Effector memory CD8-positive, alpha-beta T cell (primary cell): ENCODE results near the gene AGAP1.

Source experiments
- ATAC-seq: fragments of 150-1000 bp; cut with Tn5 transposase; replicated peaks from 2 replicates; pipeline ENCODE4 v1.10.0; 2021; ENCODE audit warnings: mild to moderate bottlenecking, moderate library complexity
- DNase-seq, 3 experiments: peaks; one replicate each; pipeline ENCODE4 v3.0.0; 2021
- H3K27ac Mint-ChIP-seq, 2 donors: one replicate each; pipeline ENCODE4 v1.8.0; 2022; ENCODE audit warnings: mild to moderate bottlenecking in 2 of 2, mixed read lengths in 2 of 2, moderate library complexity in 2 of 2
- H3K27me3 Mint-ChIP-seq, 2 donors: one replicate each; pipeline ENCODE4 v1.8.0; 2022; ENCODE audit warnings: mixed read lengths in 2 of 2
- H3K36me3 Mint-ChIP-seq: one replicate; pipeline ENCODE4 v1.8.0; 2022; ENCODE audit warnings: mild to moderate bottlenecking, moderate library complexity, mixed read lengths; ENCODE audit not compliant: insufficient read depth
- H3K4me1 Mint-ChIP-seq, 2 donors: one replicate each; pipeline ENCODE4 v1.8.0; 2022; ENCODE audit warnings: low read depth in 2 of 2, mixed read lengths in 2 of 2
- H3K4me3 Mint-ChIP-seq, 2 donors: one replicate each; pipeline ENCODE4 v1.8.0; 2022; ENCODE audit warnings: mild to moderate bottlenecking in 2 of 2, mixed read lengths in 2 of 2, moderate library complexity in 2 of 2
- H3K9me3 Mint-ChIP-seq, 2 donors: one replicate each; pipeline ENCODE4 v1.8.0; 2022; ENCODE audit warnings: mixed read lengths in 2 of 2

The AGAP1 gene

GRCh38 chr2:235554936-235555335, 61.1 kb downstream of the AGAP1 start:
- peaks cover 11 to 24% of the 10 kb centered on the region in 2 donors for H3K4me1 Mint-ChIP-seq
- no peaks in the 10 kb centered on the region for H3K9me3 Mint-ChIP-seq
- no peak for ATAC-seq
- H3K27ac Mint-ChIP-seq: no peak overlapping the region
- no peak overlapping the region for H3K4me3 Mint-ChIP-seq
- peaks cover 4% of the 10 kb centered on the region for H3K36me3 Mint-ChIP-seq
- peaks cover 20 to 45% of the 10 kb centered on the region in 2 donors for H3K27me3 Mint-ChIP-seq
- no peak for DNase-seq

GRCh38 chr2:235555371-235555770, 61.5 kb downstream of the AGAP1 start:
- Mint-ChIP-seq H3K36me3 (peaks cover 4% of the 10 kb centered on the region), H3K4me1 (peaks cover 11 to 23% of the 10 kb centered on the region in 2 donors), H3K27ac (no peak overlapping the region), H3K4me3 (no peak overlapping the region), H3K9me3 (no peaks in the 10 kb centered on the region), H3K27me3 (peaks cover 18 to 45% of the 10 kb centered on the region in 2 donors)
- DNase-seq: no peak
- no peak for ATAC-seq

- Mint-ChIP-seq H3K27ac (no peak overlapping the region), H3K36me3 (peaks cover 4% of the 10 kb centered on the region), H3K4me1 (peaks cover 11 to 21% of the 10 kb centered on the region in 2 donors), H3K9me3 (no peaks in the 10 kb centered on the region), H3K4me3 (no peak overlapping the region), H3K27me3 (peaks cover 18 to 38% of the 10 kb centered on the region in 2 donors)
- no peak for ATAC-seq
- DNase-seq: no peak
These were observed 62.2 kb downstream of the AGAP1 start for GRCh38 chr2:235556086-235556485.

GRCh38 chr2:235556901-235557300, 63.1 kb downstream of the AGAP1 start:
- Mint-ChIP-seq H3K27ac (no peak overlapping the region), H3K9me3 (no peaks in the 10 kb centered on the region), H3K36me3 (peaks cover 4% of the 10 kb centered on the region), H3K4me1 (peaks cover 8 to 18% of the 10 kb centered on the region in 2 donors), H3K4me3 (no peak overlapping the region), H3K27me3 (peaks cover 15 to 30% of the 10 kb centered on the region in 2 donors)
- ATAC-seq (no peak), DNase-seq (no peak)

GRCh38 chr2:235557903-235558302, 64.1 kb downstream of the AGAP1 start:
- DNase-seq (no peak), ATAC-seq (no peak)
- Mint-ChIP-seq H3K4me3 (no peak overlapping the region), H3K9me3 (no peaks in the 10 kb centered on the region), H3K27me3 (peaks cover 5 to 24% of the 10 kb centered on the region in 2 donors), H3K36me3 (peaks cover 4% of the 10 kb centered on the region), H3K27ac (no peak overlapping the region), H3K4me1 (peaks cover 0 to 14% of the 10 kb centered on the region in 2 donors)

- H3K36me3 Mint-ChIP-seq: peaks cover 4% of the 10 kb centered on the region
- H3K4me3 Mint-ChIP-seq: no peak overlapping the region
- ATAC-seq (no peak), DNase-seq (no peak)
- H3K9me3 Mint-ChIP-seq: no peaks in the 10 kb centered on the region
- H3K27me3 Mint-ChIP-seq: peaks cover 4 to 24% of the 10 kb centered on the region in 2 donors
- no peak overlapping the region for H3K27ac Mint-ChIP-seq
- peaks cover 6 to 18% of the 10 kb centered on the region in 2 donors for H3K4me1 Mint-ChIP-seq
These were observed 64.7 kb downstream of the AGAP1 start for GRCh38 chr2:235558572-235558971.

GRCh38 chr2:235560345-235560744, 66.5 kb downstream of the AGAP1 start:
- H3K27me3 Mint-ChIP-seq: peaks cover 4 to 17% of the 10 kb centered on the region in 2 donors
- ATAC-seq: no peak

GRCh38 chr2:235561450-235561849, 67.6 kb downstream of the AGAP1 start:
- no peaks in the 10 kb centered on the region for H3K36me3 Mint-ChIP-seq
- peaks cover 10 to 19% of the 10 kb centered on the region in 2 donors for H3K4me1 Mint-ChIP-seq
- H3K4me3 Mint-ChIP-seq: no peak overlapping the region
- peaks cover 4 to 13% of the 10 kb centered on the region in 2 donors for H3K27me3 Mint-ChIP-seq
- no peak overlapping the region for H3K27ac Mint-ChIP-seq
- H3K9me3 Mint-ChIP-seq: no peaks in the 10 kb centered on the region
- no peak for DNase-seq
- no peak for ATAC-seq

More at GRCh38 chr2:235560345-235560744, 66.5 kb downstream of the AGAP1 start:
- DNase-seq: no peak
- peaks cover 6 to 20% of the 10 kb centered on the region in 2 donors for H3K4me1 Mint-ChIP-seq
- no peaks in the 10 kb centered on the region for H3K9me3 Mint-ChIP-seq
- H3K4me3 Mint-ChIP-seq: no peak overlapping the region
- H3K27ac Mint-ChIP-seq: no peak overlapping the region
- H3K36me3 Mint-ChIP-seq: no peaks in the 10 kb centered on the region

GRCh38 chr2:235562065-235562747, 68.4 kb downstream of the AGAP1 start:
- Mint-ChIP-seq H3K27ac (no peak overlapping the region), H3K27me3 (peaks cover 4 to 18% of the 10 kb centered on the region in 2 donors), H3K9me3 (no peaks in the 10 kb centered on the region), H3K4me3 (no peak overlapping the region), H3K4me1 (peaks cover 15 to 25% of the 10 kb centered on the region in 2 donors), H3K36me3 (no peaks in the 10 kb centered on the region)
- no peak for ATAC-seq
- DNase-seq: no peak

GRCh38 chr2:235563056-235563910, 69.4 kb downstream of the AGAP1 start:
- Mint-ChIP-seq H3K4me3 (no peak overlapping the region), H3K4me1 (peaks cover 15 to 27% of the 10 kb centered on the region in 2 donors), H3K9me3 (no peaks in the 10 kb centered on the region), H3K36me3 (no peaks in the 10 kb centered on the region), H3K27me3 (peaks cover 4 to 24% of the 10 kb centered on the region in 2 donors), H3K27ac (peak overlapping the region in 1 of 2 donors; percentile 33)
- DNase-seq (no peak), ATAC-seq (no peak)

GRCh38 chr2:235564066-235564465, 70.2 kb downstream of the AGAP1 start:
- no peaks in the 10 kb centered on the region for H3K36me3 Mint-ChIP-seq
- no peak overlapping the region for H3K27ac Mint-ChIP-seq
- H3K9me3 Mint-ChIP-seq: peaks cover 0 to 2% of the 10 kb centered on the region in 2 donors
- H3K4me1 Mint-ChIP-seq: peaks cover 15 to 26% of the 10 kb centered on the region in 2 donors
- no peak for DNase-seq
- peaks cover 4 to 24% of the 10 kb centered on the region in 2 donors for H3K27me3 Mint-ChIP-seq
- no peak overlapping the region for H3K4me3 Mint-ChIP-seq
- ATAC-seq: no peak

- no peak overlapping the region for H3K4me3 Mint-ChIP-seq
- no peak for DNase-seq
- no peak for ATAC-seq
- H3K9me3 Mint-ChIP-seq: peaks cover 0 to 2% of the 10 kb centered on the region in 2 donors
- no peaks in the 10 kb centered on the region for H3K36me3 Mint-ChIP-seq
- peaks cover 15 to 24% of the 10 kb centered on the region in 2 donors for H3K4me1 Mint-ChIP-seq
- H3K27me3 Mint-ChIP-seq: peaks cover 4 to 24% of the 10 kb centered on the region in 2 donors
- no peak overlapping the region for H3K27ac Mint-ChIP-seq
These were observed 71.2 kb downstream of the AGAP1 start for GRCh38 chr2:235564884-235565530.

GRCh38 chr2:235566415-235566814, 72.6 kb downstream of the AGAP1 start:
- H3K36me3 Mint-ChIP-seq: no peaks in the 10 kb centered on the region
- H3K4me3 Mint-ChIP-seq: no peak overlapping the region
- H3K4me1 Mint-ChIP-seq: peaks cover 15 to 24% of the 10 kb centered on the region in 2 donors
- peaks cover 0 to 2% of the 10 kb centered on the region in 2 donors for H3K9me3 Mint-ChIP-seq
- peaks cover 4 to 24% of the 10 kb centered on the region in 2 donors for H3K27me3 Mint-ChIP-seq
- DNase-seq (no peak), ATAC-seq (no peak)
- H3K27ac Mint-ChIP-seq: no peak overlapping the region
